Measurements from ENCODE around the gene ANK2.
"Not testable (repeated sequence)": the region's sequence is repeated elsewhere in the genome, so short reads cannot be mapped to it uniquely, and the experiment has no call there.

Gene ANK2

DNA sequence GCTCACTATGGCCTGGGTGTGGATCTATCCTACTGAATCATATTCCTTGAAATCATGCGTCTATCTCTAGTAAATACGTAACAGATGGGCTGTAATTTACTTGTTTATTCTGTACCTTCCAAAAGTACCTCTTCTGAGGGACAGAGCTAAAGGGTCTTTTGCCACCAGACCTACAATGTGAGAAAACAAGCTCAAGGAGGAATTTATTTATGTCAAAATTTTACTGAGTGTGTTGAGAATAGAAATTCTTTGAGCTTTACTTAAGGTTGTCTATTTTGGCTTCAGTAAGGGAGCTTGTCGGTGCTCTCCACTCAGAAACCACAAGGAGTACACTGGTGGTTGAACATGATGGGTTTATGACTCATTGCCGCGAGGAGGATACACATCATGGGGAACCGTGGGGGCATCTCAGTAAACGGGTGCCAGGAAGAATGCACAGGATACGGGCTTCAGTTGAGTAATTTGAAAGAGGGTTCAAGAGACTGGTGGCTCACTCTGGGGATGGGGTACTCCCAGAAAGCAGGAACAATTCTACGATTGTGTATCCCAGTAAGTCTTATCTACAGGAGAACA is 3.0 kb downstream of the ANK2 start:
- DNase-seq = peak; percentile 76

GRCh38 chr4:113053883-113054282 is 4.4 kb downstream of the ANK2 start:
- DNase-seq = no peak

DNA sequence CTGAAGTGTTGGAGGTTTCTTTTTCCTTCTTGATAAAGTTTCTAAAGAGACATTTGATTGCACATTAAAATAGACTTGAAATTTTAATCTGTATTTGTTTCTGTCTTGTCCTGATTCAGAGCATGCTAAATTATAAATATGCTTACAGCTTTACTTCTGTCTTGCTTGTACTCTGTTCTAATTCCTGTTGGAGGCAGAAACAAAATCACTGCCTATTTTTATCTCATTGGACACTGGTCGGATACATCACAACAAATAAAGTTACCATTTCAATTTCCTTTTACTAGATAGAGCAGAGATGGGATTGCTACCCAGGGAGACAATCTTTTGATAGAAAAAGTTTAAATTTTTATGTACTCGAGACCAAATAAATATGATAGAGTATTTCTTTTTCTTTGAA is 6.9 kb downstream of the ANK2 start:
- DNase-seq = no peak

- peak; percentile 76 for DNase-seq
These were observed 8.4 kb downstream of the ANK2 start for GRCh38 chr4:113057891-113058290.

DNA sequence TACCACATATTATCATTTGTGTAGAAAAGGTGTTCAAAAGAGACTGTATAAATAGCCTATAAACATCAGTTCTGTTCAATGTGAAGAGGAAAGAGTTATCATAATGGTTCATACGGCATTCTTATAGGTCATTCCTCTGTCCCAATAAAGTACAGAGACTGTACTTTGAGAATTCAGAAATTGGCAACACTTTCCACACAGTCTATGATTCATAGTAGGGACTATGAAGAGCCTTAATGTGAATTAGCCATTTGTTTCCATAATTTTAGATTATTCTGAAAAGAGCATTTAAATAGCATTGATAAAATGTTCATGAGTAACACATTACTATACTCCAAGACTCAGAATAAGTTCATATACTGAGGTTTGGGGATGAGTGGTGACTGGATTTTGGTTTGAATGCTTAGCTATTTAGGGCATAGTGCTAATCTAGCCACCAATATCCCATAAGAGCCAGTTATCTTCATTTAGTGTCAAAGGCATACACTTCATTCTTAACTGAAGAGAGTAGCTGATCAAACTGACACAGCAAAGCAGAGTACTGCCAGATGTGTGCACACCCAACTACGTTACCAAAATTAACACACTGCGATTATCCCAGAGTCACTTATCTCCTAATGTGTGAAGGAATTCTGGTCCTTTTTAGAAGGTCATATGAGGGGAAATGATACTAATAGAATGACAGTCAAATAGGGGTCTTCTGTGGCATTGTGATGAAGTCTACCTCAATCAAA is 10.2 kb downstream of the ANK2 start:
- no peak for DNase-seq

GRCh38 chr4:113060853-113061252 is 11.4 kb downstream of the ANK2 start:
- no peak for DNase-seq

GRCh38 chr4:113064244-113064643 is 14.8 kb downstream of the ANK2 start:
- DNase-seq = peak; percentile 97

- no peak for DNase-seq
These were observed 16.2 kb downstream of the ANK2 start for GRCh38 chr4:113065629-113066028.

- DNase-seq = not testable (repeated sequence)
These were observed 19.3 kb downstream of the ANK2 start for GRCh38 chr4:113068771-113069170.

DNA sequence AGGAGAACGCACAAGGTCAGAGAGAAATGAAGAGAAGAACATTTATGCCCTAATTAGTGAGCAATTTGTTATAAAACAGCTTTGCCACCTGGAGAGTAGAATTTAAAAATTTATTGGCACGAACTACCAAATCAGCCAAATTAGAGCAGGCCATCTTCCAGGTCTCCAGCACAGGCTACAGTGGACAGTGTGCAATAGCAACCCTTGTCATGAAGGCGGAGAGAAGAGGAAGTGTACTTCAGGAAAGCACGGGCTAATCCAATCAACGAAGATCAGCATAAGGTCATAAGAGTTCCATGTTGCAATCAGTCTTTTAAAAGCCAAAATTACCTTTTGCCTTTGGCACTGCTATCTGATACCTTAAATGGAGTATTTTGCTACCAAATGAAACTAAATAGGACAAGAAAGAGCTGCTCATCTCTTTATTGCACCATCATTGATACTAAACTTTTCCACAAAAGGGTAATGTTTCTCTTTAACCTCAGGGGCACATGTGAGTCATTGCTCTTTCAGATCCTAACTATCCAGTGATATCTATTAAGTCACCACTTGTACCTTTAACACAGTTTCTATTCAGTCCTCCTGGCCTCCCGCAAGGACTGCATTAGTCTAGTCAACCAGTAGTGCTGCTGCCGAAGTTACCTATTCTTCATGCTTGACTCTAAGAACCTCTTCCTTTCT is 19.9 kb downstream of the ANK2 start:
- DNase-seq = peak; percentile 35

DNA sequence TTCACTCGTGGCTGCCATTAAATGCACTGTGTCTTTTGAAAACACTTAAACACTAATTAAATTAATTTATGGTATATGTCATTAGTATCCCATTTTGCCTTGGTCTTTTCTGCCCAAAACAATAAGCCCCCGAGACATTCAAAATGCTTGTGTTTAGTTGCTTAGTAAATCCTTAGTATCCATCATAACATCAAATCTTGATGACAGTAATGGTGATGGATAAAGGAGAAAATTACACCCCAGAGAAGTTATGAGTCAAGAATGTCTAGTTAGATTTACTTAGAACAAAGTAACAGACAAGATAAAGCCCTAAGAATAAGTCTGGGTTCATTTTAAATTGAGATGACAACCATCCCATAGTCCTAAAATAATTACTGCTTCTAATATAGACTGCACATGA is 21.3 kb downstream of the ANK2 start:
- no peak for DNase-seq

DNA sequence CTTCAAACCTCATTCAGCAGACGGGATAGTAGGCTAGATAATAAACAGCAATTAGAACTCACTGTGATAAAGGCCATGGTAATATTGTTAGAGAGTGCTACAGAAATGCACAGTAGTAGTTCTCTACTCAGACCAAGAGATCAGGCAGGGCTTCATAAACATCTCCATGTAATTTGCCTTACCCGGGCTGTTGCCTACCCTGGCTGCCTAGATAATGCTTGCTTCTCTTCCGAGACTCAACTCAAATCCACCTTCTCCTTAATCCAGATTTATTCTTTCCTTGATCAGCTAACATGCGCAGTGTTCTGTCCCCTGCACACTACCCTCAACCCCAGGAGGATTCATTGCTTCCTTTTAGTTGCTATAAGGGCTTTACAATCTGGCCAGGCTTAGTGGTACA is 21.8 kb downstream of the ANK2 start:
- DNase-seq = no peak

GRCh38 chr4:113071805-113072204 is 22.4 kb downstream of the ANK2 start:
- no peak for DNase-seq

GRCh38 chr4:113073451-113074005 is 24.1 kb downstream of the ANK2 start:
- DNase-seq = no peak

- DNase-seq = no peak
These were observed 28.1 kb downstream of the ANK2 start for GRCh38 chr4:113077575-113077974.

GRCh38 chr4:113078066-113078465 is 28.6 kb downstream of the ANK2 start:
- no peak for DNase-seq

DNA sequence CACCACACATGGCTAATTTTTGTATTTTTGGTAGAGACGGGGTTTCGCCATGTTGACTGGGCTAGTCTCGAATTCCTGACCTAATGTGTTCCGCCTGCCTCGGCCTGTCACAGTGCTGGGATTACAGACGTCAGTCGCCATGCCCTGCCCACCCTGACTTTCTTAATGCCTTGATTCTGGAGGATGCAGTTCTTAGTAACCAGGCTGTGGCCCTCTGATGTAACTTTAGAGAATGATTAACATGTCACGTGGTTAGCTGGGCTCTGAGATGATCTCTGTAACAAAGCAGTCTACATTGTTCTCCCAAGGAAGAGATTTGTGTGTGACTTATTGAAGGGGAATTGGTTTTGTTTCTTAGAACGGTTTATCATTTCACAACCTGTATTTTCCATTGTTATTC is 30.6 kb downstream of the ANK2 start:
- no peak for DNase-seq

DNA sequence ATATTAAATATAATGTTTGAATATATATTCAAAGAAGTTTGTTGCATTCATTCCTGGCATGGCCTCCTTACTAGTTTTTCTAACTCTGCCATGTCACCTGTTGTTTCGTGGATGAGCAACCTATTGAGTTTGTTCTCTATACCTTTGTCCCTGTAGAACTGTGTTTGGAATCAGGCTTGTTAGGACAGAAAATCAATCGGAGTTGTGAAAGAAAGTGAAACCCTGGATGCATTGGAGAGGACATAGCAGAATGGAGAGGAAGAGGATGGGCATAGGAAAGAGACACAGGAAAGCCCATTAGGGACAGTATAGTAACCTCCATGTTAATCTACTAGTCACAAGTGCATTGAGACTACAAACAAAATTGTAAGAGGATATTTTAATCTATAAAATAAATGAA is 31.2 kb downstream of the ANK2 start:
- DNase-seq = no peak

DNA sequence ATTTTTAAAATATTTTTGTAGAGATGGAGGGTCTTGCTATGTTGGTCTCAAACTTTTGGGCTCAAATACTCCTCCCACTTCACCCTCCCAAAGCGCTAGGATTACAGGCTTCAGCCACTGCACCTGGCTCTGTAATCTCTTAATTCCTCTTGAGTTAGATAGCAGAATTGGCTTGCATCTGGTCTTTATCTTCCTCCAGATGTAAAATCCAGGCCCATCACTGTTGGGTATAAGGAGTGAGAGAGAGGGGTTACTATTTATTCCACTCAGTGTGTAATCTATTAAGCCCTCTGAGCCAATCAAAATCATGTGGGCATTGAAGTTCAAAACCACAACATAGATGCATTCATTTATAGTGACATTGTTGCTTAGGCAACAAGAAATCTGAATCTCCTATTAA is 33.9 kb downstream of the ANK2 start:
- no peak for DNase-seq

- no peak for DNase-seq
These were observed 36.8 kb downstream of the ANK2 start for GRCh38 chr4:113086172-113086695.

- no peak for DNase-seq
These were observed 38.6 kb downstream of the ANK2 start for GRCh38 chr4:113088050-113088449.

DNA sequence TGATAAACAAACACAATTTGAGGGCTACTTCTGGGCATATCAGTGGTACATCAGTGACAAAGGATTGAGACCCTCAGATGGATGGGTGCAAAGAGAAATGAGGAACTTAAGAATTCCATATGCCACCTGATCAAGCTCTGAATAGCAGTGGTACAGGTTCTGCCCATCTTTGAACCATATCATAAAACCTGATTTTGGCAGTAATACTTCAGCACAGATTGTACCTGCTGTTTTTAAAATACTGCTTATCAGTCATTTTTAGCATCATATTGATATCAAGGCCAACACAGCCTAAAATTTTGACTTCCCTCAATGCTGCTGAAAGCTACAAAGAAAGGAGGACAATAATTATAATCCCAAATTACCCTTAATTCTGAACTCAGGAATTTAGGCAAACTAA is 41.5 kb downstream of the ANK2 start:
- no peak for DNase-seq

GRCh38 chr4:113094331-113094730 is 44.9 kb downstream of the ANK2 start:
- no peak for DNase-seq

DNA sequence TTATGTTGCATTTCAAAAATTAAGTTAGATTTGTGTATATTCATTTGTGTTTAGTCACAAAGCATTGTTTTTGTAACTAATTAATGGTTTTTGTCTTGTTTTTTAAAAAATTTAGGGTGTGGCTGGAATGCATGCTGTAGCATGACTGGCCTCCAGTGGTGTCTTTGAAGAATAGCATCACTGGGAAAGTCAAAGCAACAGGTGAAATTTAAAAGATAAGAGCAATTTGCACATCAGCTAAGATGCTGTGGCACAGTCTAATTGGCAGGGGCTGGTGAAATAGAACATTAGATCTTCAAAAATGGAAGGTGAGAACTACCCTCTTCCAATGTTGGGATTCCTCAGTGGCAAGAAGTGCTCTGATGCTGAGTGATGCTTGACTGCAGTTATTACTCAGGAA is 45.3 kb downstream of the ANK2 start:
- DNase-seq = no peak
